Astrocyte (in vitro differentiated cells and primary cell): ENCODE data around the gene PWP2. TPM values are rescaled to one million over a fixed set of nuclear protein-coding genes. Genes with fewer than 3 reads are reported as not detected.
"Not testable (repeated sequence)": the region's sequence is repeated elsewhere in the genome, so short reads cannot be mapped to it uniquely, and the experiment has no call there.

Experiments
- DNase-seq: peaks from one replicate; pipeline ENCODE4 v3.0.0-alpha.2; 2010; ENCODE audit warnings: low read depth
- FAIRE-seq: peaks from 2 replicates; lab custom pipeline; 2011; peaks lifted over from hg19 to GRCh38; lab: Jason Lieb, UNC
- H2AFZ ChIP-seq: 2 replicates; pipeline ENCODE4 v1.6.0; 2012; ENCODE audit warnings: low read depth, low read length, inconsistent platforms
- H3K27ac ChIP-seq: 2 replicates; pipeline ENCODE4 v1.5.1; 2011; ENCODE audit warnings: low read depth, low read length, inconsistent platforms
- H3K27me3 ChIP-seq: 2 replicates; pipeline ENCODE4 v1.6.0; 2011; ENCODE audit warnings: low read length, inconsistent platforms; ENCODE audit not compliant: insufficient read depth
- H3K36me3 ChIP-seq: 2 replicates; pipeline ENCODE4 v1.5.1; 2011; ENCODE audit warnings: low read length, inconsistent platforms; ENCODE audit not compliant: insufficient read depth
- H3K4me1 ChIP-seq: 2 replicates; pipeline ENCODE4 v1.5.1; 2011; ENCODE audit warnings: low read length, inconsistent platforms; ENCODE audit not compliant: insufficient read depth
- H3K4me2 ChIP-seq: 2 replicates; pipeline ENCODE4 v1.6.0; 2012; ENCODE audit warnings: low read length, inconsistent platforms
- H3K4me3 ChIP-seq: 2 replicates; pipeline ENCODE4 v1.5.1; 2011; ENCODE audit warnings: low read depth, mild to moderate bottlenecking, low read length, inconsistent platforms; ENCODE audit not compliant: insufficient read depth
- H3K79me2 ChIP-seq: 2 replicates; pipeline ENCODE4 v1.6.0; 2012; ENCODE audit warnings: mild to moderate bottlenecking, low read length, inconsistent platforms; ENCODE audit not compliant: insufficient read depth
- H3K9ac ChIP-seq: 2 replicates; pipeline ENCODE4 v1.6.0; 2012; ENCODE audit warnings: mild to moderate bottlenecking, low read length, inconsistent platforms
- H3K9me3 ChIP-seq: 2 replicates; pipeline ENCODE4 v1.5.1; 2012; ENCODE audit warnings: low read depth, mild to moderate bottlenecking, low read length, inconsistent platforms; ENCODE audit not compliant: insufficient read depth
- H4K20me1 ChIP-seq: 2 replicates; pipeline ENCODE4 v1.6.0; 2012; ENCODE audit warnings: low read length, inconsistent platforms; ENCODE audit not compliant: insufficient read depth
- H3K27ac Mint-ChIP-seq: one replicate; pipeline ENCODE4 v1.8.0; 2021; ENCODE audit warnings: mild to moderate bottlenecking, mixed read lengths; ENCODE audit not compliant: unreplicated experiment
- H3K27me3 Mint-ChIP-seq: one replicate; pipeline ENCODE4 v1.8.0; 2021; ENCODE audit warnings: low read depth, mixed read lengths; ENCODE audit not compliant: unreplicated experiment
- H3K36me3 Mint-ChIP-seq: one replicate; pipeline ENCODE4 v1.8.0; 2021; ENCODE audit warnings: low read depth, mixed read lengths; ENCODE audit not compliant: unreplicated experiment
- H3K4me1 Mint-ChIP-seq: one replicate; pipeline ENCODE4 v1.8.0; 2021; ENCODE audit warnings: low read depth, mixed read lengths; ENCODE audit not compliant: unreplicated experiment
- H3K4me3 Mint-ChIP-seq: one replicate; pipeline ENCODE4 v1.8.0; 2021; ENCODE audit warnings: mild to moderate bottlenecking, moderate library complexity, mixed read lengths; ENCODE audit not compliant: unreplicated experiment
- H3K9me3 Mint-ChIP-seq: one replicate; pipeline ENCODE4 v1.8.0; 2021; ENCODE audit warnings: mild to moderate bottlenecking, mixed read lengths; ENCODE audit not compliant: unreplicated experiment
- total RNA-seq: library from RNA; stranded (reverse); gene quantifications from 2 replicates; pipeline ENCODE4 v1.2.1, GENCODE V29; 2021

The PWP2 gene
- total RNA-seq, 1 donor from 2014 or later: 17.1 TPM

GRCh38 chr21:44139787-44140551 lies 32.8 kb downstream of the PWP2 start:
- not testable (repeated sequence) for H3K27me3 ChIP-seq, H3K27ac Mint-ChIP-seq, H3K9me3 Mint-ChIP-seq, H2AFZ ChIP-seq, H3K4me1 ChIP-seq, H3K4me2 ChIP-seq, DNase-seq, H3K4me3 Mint-ChIP-seq, H3K79me2 ChIP-seq, H3K36me3 ChIP-seq, H3K27ac ChIP-seq, H3K9ac ChIP-seq, H3K9me3 ChIP-seq, H3K4me3 ChIP-seq, H3K4me1 Mint-ChIP-seq, H3K27me3 Mint-ChIP-seq, H3K36me3 Mint-ChIP-seq, H4K20me1 ChIP-seq, FAIRE-seq

GRCh38 chr21:44140552-44140932 lies 33.3 kb downstream of the PWP2 start:
- H3K27ac Mint-ChIP-seq, FAIRE-seq, H2AFZ ChIP-seq, H3K9me3 ChIP-seq, H3K4me1 ChIP-seq, H3K9me3 Mint-ChIP-seq, H3K9ac ChIP-seq, H3K27me3 ChIP-seq, H3K36me3 Mint-ChIP-seq, H3K4me3 Mint-ChIP-seq, H3K27ac ChIP-seq, DNase-seq, H3K36me3 ChIP-seq, H3K27me3 Mint-ChIP-seq, H4K20me1 ChIP-seq, H3K79me2 ChIP-seq, H3K4me3 ChIP-seq, H3K4me1 Mint-ChIP-seq, H3K4me2 ChIP-seq: not testable (repeated sequence)

DNA sequence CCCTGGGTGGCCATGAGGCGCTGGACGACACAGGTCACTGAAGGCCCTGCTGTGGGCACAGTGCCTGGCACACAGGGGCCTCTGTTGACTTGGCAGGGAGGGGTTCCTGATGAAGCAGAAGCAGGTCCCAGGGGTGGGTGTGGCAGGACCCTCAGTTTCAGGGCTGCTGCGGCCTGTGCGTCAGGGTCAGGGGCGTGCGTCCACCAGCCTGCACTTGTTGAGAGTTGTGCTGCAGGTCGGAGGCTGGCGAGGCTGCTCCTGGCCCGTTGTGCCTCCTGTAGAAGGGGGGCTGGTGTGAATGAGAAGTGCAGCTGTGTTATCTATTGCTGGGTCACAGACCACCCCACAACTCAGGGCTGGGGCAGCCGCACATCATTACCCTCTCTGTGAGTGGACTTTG lies 35.3 kb downstream of the PWP2 start:
- H3K4me3 Mint-ChIP-seq, H3K27ac ChIP-seq, H3K4me3 ChIP-seq, H3K27me3 Mint-ChIP-seq, H3K9me3 ChIP-seq, H3K9ac ChIP-seq, H3K4me1 Mint-ChIP-seq, H3K4me2 ChIP-seq, FAIRE-seq, H3K27ac Mint-ChIP-seq, H4K20me1 ChIP-seq, H3K9me3 Mint-ChIP-seq, H3K79me2 ChIP-seq, H3K36me3 Mint-ChIP-seq, H2AFZ ChIP-seq, H3K4me1 ChIP-seq, DNase-seq, H3K27me3 ChIP-seq, H3K36me3 ChIP-seq: not testable (repeated sequence)

GRCh38 chr21:44143380-44143779 lies 36.2 kb downstream of the PWP2 start:
- not testable (repeated sequence) for H3K27ac Mint-ChIP-seq, H3K9me3 Mint-ChIP-seq, H3K4me2 ChIP-seq, DNase-seq, H3K79me2 ChIP-seq, H3K27ac ChIP-seq, H3K4me1 ChIP-seq, H3K9ac ChIP-seq, H3K4me3 ChIP-seq, H3K27me3 ChIP-seq, H3K36me3 ChIP-seq, H2AFZ ChIP-seq, H3K9me3 ChIP-seq, H3K4me3 Mint-ChIP-seq, FAIRE-seq, H3K4me1 Mint-ChIP-seq, H3K27me3 Mint-ChIP-seq, H3K36me3 Mint-ChIP-seq, H4K20me1 ChIP-seq

GRCh38 chr21:44143996-44144395 lies 36.8 kb downstream of the PWP2 start:
- H3K9me3 Mint-ChIP-seq, DNase-seq, H3K9ac ChIP-seq, H3K4me3 ChIP-seq, H3K27me3 ChIP-seq, FAIRE-seq, H3K79me2 ChIP-seq, H3K4me1 ChIP-seq, H3K9me3 ChIP-seq, H3K27me3 Mint-ChIP-seq, H2AFZ ChIP-seq, H3K27ac Mint-ChIP-seq, H3K4me3 Mint-ChIP-seq, H3K27ac ChIP-seq, H3K4me1 Mint-ChIP-seq, H3K36me3 Mint-ChIP-seq, H3K4me2 ChIP-seq, H4K20me1 ChIP-seq, H3K36me3 ChIP-seq: not testable (repeated sequence)

DNA sequence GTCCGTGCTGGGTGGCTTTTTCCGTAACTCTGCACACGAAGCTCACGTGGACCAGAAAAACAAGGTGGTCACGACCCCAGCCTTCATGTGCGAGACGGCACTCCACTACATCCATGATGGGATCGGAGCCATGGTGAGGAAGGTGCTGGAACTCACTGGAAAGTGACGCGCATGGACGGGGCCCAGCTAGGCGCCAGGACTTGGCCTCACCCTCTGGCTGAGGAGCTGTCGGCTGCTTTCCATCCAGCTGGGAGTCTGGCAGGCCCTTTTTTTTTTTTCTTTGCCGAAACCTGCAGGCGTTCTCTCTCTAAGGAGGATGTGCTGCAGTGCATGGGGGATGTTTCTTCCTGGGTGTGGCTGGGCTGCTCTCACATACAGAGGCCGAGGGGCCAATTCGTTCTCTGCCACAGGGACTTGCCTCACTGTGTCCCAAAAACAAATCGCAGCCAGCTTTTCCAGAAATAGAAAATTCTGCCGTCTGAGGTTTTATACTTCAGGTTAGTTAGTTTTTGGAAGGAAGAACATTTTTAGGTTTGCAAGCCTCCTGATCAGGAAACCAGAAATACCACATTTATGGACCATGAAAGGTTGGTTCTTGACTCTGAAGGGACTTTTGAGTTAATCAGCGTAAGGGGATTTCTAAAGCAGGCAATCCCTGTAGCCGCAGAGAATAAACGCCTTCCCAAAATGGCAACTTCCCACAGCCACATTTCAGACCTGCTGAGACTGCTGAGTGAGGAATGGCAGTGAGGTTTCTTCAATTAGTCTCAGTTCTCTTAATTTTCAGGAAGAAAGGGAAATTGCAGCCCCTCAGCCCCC lies 37.8 kb downstream of the PWP2 start:
- not testable (repeated sequence) for FAIRE-seq, H3K79me2 ChIP-seq, H3K27ac ChIP-seq, H3K4me3 ChIP-seq, H3K9me3 Mint-ChIP-seq, H3K4me1 Mint-ChIP-seq, H3K36me3 ChIP-seq, H4K20me1 ChIP-seq, H3K27me3 Mint-ChIP-seq, H3K4me2 ChIP-seq, H3K27me3 ChIP-seq, H3K4me1 ChIP-seq, H2AFZ ChIP-seq, DNase-seq, H3K27ac Mint-ChIP-seq, H3K36me3 Mint-ChIP-seq, H3K4me3 Mint-ChIP-seq, H3K9me3 ChIP-seq, H3K9ac ChIP-seq
